GM18951 (cell line): Measurements from ENCODE around the gene TSACC.
"Not testable (repeated sequence)": the region's sequence is repeated elsewhere in the genome, so short reads cannot be mapped to it uniquely, and the experiment has no call there.

Experiments
- POLR2A ChIP-seq: IDR thresholded peaks from 4 replicates; pipeline ENCODE4 v1.6.1; 2011; ENCODE audit warnings: mild to moderate bottlenecking; ENCODE audit not compliant: insufficient read length, insufficient read depth; ENCODE audit errors: extremely low read depth
- in situ Hi-C: fragments of 300-500 bp; cut with MboI; formaldehyde crosslinking; loops from one replicate; pipeline ENCODE4 v1.12.0; 2022; ENCODE audit warnings: low sequenced_read_pairs, mixed read lengths, inconsistent platforms; ENCODE audit not compliant: unreplicated experiment

Gene TSACC

DNA sequence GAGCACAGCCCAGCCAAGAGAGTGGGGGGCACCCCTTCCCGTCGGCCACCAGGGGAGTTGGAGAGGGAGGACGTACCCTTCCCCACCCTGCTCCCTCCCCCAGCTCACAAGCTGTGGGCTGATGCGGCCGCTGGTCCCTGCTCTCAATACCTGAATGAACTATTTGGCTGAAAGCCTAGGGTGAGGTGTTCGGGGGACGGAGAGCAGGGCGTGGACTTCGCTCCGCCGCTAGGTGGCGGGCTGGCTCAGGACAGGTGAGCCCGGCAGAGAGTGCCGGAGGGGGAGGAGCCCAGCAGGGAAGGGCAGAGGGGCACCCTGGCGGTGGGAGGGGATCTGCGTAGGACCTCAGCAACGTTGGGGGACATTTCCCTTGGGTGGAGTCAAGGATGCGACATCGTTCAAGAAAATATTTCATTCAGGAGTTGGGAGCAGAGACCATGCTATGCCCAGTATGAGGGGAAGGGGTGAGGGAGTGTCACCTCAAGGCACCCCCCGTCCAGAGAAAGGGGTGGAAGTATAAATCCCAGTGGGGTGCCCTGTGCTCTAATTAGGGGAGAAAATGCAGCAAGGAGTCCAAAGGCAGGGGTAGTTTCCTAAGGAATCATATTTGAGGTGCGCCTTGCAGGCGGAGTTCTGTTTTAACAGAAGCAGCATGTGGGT lies 18.7 kb downstream of the TSACC start:
- TF ChIP-seq POLR2A = no peak
- in situ Hi-C loops = no loop called here

DNA sequence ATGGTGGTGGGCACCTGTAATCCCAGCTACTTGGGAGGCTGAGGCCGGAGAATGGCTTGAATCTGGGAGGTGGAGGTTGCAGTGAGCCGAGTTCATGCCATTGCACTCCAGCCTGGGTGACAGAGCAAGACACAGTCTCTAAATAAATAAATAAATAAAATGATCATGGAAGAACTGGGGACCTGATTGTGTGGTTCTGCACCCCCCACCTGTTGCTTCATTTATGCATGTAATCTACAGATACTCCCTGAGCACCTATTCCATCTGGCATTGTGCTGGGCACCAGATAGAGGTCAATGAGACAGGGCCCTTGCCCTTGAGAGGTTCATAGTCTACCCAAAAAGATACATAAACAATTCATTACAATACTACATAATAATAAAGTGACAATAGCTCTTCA lies 19.7 kb downstream of the TSACC start:
- no peak for TF ChIP-seq POLR2A
- in situ Hi-C loops = no loop called here

DNA sequence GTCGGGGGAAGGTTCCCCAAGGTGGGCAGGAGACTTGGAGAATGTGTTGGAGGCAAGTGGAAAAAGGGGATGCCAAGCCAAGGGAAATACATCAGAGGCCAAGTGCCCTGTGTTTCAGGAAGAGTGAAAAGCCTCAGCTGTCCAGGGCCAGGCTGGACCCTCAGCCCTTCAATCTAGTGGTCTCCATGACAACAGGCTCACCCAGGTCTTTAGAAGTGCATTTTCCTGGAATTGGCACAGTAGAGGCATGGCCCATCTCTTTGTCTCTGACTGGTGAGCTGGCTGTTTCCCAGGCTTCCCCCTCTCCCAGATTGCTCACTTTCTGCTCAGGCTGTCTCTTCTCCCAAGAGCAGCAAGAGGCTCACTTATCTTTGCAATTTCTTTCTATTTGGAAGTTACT lies 20.3 kb downstream of the TSACC start:
- TF ChIP-seq POLR2A = no peak
- in situ Hi-C loops = no loop called here

DNA sequence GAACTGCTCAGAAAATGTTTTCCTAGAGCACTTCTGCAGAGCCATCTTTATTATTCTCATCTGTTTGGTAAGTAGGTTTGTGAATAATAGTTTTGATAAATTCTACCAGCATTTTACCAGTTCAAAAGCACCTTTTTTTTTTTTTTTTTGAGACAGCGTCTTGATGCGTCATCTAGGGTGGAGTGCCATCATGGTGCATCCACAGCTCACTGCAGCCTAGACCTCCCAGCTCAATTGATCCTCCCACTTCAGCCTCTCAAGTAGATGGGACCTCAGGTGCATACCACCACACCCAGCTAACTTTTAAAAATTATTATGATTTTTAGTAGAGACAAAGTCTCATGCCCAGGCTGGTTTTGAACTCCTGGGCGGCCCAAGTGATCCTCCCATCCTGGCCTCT lies 20.9 kb downstream of the TSACC start:
- in situ Hi-C loops = no loop called here
- TF ChIP-seq POLR2A = no peak

DNA sequence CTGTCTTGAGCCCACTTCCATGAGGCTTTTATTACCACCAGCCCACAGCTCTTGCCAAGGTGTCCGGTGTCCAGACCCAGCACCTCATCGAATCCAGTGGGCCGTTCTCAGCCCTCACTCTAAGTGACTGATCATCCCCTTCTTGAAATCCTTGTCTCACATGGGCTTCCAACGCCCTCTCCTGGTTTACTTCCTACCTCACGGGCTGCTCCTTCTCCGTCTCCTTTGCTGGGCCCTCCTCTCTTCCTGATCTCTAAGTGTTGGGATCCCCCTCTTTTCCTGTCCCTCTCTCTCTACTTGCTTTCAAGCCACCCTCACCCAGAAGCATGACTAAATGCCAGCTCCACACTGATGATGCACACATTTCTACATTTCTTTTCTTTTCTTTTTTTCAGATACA lies 21.6 kb downstream of the TSACC start:
- no peak for TF ChIP-seq POLR2A
- in situ Hi-C loops = no loop called here

DNA sequence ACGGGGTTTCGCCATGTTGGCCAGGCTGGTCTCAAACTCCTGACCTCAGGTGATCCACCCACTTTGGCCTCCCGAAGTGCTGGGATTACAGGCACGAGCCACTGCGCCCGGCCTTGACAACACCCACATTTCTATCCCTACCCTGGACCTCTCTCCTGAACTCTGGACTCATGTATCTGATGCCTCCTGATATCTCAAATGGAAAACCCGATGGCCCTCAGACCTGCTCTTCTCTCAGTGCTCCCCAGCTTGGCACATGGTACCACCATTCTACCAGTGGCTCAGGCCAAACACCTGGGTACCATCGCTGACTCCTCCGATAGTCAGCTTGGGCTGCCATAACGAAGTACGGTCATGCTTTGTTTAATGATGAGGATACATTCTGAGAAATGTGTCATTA lies 22.2 kb downstream of the TSACC start:
- in situ Hi-C loops = no loop called here
- no peak for TF ChIP-seq POLR2A

DNA sequence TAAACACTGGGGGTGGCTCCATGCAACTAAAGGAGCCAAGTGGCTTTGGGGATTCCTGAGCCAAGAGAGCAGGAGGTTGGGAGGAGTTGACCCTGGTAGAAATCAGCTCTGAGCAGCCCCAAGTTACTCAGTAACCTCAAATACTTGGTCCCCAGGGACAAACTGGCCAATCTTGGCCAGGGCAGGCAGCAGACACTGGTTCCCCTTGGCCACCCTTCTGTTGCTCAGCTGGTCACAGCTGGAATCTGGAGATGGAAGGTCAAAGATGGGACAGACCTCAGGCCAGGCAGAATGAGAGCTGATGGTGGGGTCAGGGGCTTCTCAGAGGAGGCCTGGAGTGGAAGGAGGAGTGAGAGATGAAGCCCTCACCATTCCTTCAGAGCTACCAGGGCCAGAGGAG lies 27.4 kb downstream of the TSACC start:
- in situ Hi-C loops = no loop called here
- TF ChIP-seq POLR2A = no peak

DNA sequence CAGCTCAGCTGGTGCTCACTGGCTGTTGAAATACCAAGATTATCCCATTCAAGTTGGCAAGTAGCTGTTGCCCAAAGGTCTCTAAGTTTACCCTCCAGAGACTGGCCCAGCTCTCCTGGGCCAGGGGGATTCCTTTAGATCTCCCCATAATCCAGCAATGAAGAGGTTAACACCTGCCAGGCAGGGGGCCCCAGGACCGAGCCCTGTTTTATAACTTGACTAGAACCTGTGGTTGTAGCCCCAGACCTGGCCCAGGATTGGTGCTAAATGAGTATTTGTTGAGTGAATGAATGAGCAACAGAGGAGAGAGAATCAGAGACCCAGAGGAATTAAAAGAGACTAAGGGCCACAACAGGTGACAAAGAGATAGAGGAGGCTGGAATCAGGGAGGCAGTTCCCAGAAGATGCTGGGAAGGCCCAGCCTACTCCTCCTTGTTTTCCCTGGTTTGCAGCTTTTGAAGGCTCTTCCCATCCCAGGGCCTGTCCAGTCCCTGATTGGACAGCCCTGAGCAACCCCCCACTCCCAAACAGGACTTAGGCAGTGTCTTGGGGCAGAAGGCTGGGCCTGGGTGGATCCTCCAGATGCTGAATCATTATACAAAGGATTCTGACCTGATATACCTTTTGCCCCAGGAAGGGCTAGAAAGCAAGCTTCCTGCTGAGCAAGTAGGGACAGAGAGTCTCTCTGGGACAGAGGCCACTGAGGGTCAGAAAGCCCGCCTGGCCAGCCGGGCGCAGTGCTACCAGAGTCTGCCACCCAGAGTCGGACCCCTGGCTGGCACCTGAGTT lies 28.2 kb downstream of the TSACC start:
- TF ChIP-seq POLR2A = no peak
- in situ Hi-C loops = no loop called here

DNA sequence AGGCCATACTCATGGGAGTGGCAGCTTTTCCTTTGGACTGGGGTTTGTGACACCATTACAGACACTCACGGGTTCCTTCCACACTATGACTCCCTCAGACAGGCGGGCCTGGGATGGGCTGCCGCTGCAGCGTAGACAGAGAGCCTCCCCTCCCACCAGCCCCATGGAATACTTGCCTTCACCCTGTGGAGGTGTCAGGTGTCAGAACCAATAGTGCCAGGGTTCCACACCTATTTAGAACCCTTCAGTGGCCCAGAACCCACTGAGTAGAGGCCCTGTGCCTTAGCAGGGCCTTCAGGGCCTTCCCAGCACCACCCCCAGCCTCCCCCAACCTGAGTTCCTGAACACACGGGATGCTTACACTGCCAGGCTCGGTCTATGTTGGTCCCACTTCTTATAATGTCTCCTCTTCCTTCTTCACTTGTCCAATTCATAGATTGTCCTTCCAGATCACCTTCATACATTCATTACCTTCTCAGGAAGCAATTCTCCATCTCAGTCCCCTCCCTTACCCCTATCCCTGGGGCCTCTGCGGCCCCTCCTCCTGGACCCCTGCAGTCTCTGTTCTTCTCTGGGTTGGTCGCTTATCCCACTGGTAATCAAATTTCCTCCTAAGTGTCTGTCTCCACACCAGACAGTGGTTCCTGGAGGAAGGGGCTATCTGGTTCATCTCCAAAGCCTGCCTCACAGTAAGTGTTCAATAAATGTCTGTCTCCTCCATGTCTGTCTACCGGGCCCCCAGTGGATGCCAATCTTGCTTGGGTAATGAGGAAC lies 29.2 kb downstream of the TSACC start:
- in situ Hi-C loops = no loop called here
- TF ChIP-seq POLR2A = no peak

DNA sequence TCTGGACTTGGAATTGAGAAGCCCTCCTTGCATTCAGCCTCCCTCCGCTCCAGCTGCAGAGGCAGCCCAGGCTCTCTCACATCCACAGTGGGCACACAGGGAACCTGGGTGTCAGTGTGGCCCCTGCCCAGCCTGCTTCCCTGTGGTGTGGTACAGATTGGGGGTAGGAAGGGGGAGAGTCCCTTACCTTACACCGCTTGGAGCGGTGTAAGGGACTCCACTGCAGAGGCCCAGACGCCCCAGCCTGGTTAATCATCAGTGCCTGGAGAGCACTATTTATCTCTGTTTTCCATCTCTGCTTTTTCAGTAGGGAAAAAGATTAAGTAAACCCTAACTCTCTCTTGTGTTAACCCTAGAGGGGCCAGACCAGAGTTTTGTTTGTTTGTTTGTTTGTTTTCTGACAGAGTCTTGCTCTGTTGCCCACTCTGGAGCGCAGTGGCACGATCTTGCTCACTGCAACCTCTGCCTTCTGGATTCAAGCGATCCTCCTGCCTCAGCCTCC lies 29.9 kb downstream of the TSACC start:
- TF ChIP-seq POLR2A = no peak

DNA sequence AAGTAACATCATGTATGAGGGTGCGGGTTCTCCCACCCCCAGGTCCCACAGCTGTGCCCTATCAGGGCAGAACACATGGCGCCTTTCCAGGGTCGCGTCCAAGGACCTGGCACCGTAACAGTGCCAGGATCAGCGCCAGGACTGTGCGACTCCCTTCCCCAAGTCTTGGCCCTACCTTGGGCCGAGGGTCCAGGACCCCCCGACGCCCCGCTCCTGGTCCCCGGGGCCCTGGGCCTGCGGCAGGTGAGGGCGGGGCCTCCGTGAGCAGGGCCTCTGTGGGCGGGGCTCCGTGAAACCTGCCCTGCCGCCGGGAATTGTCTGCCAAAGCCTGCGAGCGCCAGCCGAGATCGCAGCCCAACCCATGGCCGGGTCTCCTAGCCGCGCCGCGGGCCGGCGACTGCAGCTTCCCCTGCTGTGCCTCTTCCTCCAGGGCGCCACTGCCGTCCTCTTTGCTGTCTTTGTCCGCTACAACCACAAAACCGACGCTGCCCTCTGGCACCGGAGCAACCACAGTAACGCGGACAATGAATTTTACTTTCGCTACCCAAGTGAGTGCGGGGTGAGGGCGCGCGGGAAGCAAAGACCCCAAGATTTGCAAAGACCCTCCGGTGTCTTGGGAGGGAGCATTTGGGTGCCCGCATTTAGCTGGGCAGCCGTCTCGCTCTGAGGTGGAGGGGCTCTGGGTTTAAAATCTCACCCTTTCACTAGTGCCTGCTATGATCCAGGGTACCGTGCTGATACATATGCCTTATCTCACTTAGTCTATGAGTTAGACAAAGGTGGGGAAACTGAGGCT lies 30.8 kb downstream of the TSACC start, which contains the start of gene RHBG:
Gene RHBG (plus strand): TSS at position 323 of the 796 bp plus-strand sequence. CDS start 39 bp downstream, at position 362.
- in situ Hi-C loops = no loop called here

More for the DNA sequence above, 29.9 kb downstream of the TSACC start:
- in situ Hi-C loops = no loop called here

DNA sequence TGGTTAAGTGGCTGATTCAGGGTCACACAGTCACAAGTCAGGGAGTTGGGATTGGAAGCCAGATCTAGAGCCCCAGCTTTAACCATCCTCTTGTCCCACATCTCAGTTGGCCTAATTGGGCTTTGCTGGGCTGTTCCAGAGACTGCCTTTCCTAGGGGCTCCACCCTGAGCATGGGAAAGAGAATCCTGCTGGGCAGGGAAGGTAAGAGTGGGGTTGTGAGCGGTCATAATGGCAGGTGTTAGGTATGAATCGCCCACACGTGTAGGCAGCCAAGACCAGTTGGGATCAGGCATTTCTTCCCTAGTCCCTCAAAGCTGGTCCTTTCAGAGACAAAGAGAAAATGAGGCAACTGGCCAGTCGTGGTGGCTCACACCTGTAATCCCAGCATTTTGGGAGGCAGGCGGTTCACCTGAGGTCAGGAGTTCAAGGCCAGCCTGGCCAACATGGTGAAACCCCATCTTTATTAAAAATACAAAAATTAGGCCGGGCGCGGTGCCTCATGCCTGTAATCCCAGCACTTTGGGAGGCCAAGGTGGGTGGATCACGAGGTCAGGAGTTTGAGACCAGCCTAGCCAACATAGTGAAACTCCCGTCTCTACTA lies 31.5 kb downstream of the TSACC start:
- in situ Hi-C loops = not testable (repeated sequence)

More for the DNA sequence above, 30.8 kb downstream of the TSACC start, which contains the start of gene RHBG:
- no peak for TF ChIP-seq POLR2A

DNA sequence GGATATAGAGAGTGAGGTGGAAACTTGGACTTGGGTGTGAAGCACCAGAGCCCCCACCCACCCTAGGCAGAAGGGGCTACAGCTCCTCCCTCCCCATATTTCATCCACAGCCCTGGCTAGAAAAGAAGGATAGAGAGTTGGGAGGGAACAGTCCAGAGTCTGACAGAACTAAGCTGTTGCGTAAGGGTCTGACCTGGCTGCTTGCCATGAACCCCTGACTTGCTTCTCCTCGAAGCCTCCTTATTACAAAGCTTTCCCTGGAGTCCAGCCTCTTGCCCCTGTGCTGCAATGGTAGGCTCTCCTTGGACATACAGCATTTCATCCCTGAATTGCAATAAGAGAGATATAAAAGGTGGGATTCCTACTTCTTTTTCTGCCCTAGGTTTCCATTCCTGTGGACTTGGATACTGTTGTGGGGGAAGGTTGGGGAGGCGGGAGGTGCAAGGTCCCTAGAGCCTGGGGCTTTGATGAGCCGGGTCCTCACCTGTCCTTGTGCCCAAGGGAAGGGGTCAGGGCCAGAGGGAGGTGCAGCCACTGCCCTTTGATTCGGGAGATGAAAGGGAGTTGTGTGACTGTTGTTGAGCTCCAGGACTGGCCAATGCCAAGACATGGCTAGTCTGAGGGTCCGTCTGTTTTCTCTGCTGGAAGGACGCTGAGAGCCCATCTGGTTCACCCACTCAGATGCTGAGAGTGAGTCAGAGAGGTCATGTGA lies 33.4 kb downstream of the TSACC start:
- in situ Hi-C loops = no loop called here
- TF ChIP-seq POLR2A = no peak
